NCI-H524 treated with DMSO at 0.1 percent for 48 hours (cell line): Measurements from ENCODE around the gene PSMD5.

ENCODE experiments used
- DNase-seq: peaks from one replicate; lab custom pipeline; 2025; lab: John Stamatoyannopoulos, UW

The PSMD5 gene

GRCh38 chr9:120842685-120843485, at the start of gene PSMD5:
PSMD5 (minus strand) TSS chr9:120842922; CDS start chr9:120842909, 13 bp downstream.
- peak; percentile 87 for DNase-seq

- no peak for DNase-seq
Observed at GRCh38 chr9:120891884-120892747, 49.4 kb upstream of the PSMD5 start.

GRCh38 chr9:120891245-120891883, 48.6 kb upstream of the PSMD5 start:
- DNase-seq, result no peak

GRCh38 chr9:120890320-120891244, 47.9 kb upstream of the PSMD5 start:
- DNase-seq, result no peak

GRCh38 chr9:120889606-120890271, 47.0 kb upstream of the PSMD5 start:
- DNase-seq, result no peak

GRCh38 chr9:120888626-120889025, 45.9 kb upstream of the PSMD5 start:
- no peak for DNase-seq

GRCh38 chr9:120886490-120886967, 43.8 kb upstream of the PSMD5 start:
- no peak for DNase-seq

- no peak for DNase-seq
Observed at GRCh38 chr9:120885958-120886357, 43.2 kb upstream of the PSMD5 start.

- no peak for DNase-seq
Observed at GRCh38 chr9:120885457-120885856, 42.7 kb upstream of the PSMD5 start.

GRCh38 chr9:120883608-120883996, 40.9 kb upstream of the PSMD5 start:
- no peak for DNase-seq

GRCh38 chr9:120882935-120883607, 40.3 kb upstream of the PSMD5 start:
- no peak for DNase-seq

- DNase-seq, result no peak
Observed at GRCh38 chr9:120879446-120879845, 36.7 kb upstream of the PSMD5 start.

- no peak for DNase-seq
Observed at GRCh38 chr9:120878188-120879130, 35.7 kb upstream of the PSMD5 start.

- no peak for DNase-seq
Observed at GRCh38 chr9:120877276-120878034, 34.7 kb upstream of the PSMD5 start.

GRCh38 chr9:120876842-120877240, 34.1 kb upstream of the PSMD5 start, which contains the start of gene PHF19:
PHF19 (minus strand) TSS chr9:120877188; CDS start chr9:120874741, 2,447 bp downstream.
- no peak for DNase-seq

GRCh38 chr9:120875954-120876841, 33.5 kb upstream of the PSMD5 start:
- peak; percentile 38 for DNase-seq

- DNase-seq, result no peak
Observed at GRCh38 chr9:120875643-120875953, 32.9 kb upstream of the PSMD5 start.
